BE2C (cell line): Measurements from ENCODE around the gene PDE6A.

Source experiments
- DNase-seq: peaks from one replicate; pipeline ENCODE4 v3.0.0-alpha.2; 2020
- H3K27me3 ChIP-seq: fragments of 250-450 bp; sonication (Bioruptor Pico); 2 replicates; pipeline ENCODE4 v1.5.1; 2020; ENCODE audit warnings: mild to moderate bottlenecking
- H3K36me3 ChIP-seq: fragments of 250-450 bp; sonication (Bioruptor Pico); 2 replicates; pipeline ENCODE4 v1.5.1; 2020; ENCODE audit warnings: mild to moderate bottlenecking
- H3K4me1 ChIP-seq: fragments of 250-450 bp; sonication (Bioruptor Pico); 2 replicates; pipeline ENCODE4 v1.5.1; 2020
- H3K4me3 ChIP-seq: 2 replicates; pipeline ENCODE4 v1.5.1; 2011; ENCODE audit warnings: low read depth, low read length
- H3K9me3 ChIP-seq: fragments of 250-450 bp; sonication (Bioruptor Pico); 2 replicates; pipeline ENCODE4 v1.5.1; 2020
- CTCF ChIP-seq: IDR thresholded peaks from 2 replicates; pipeline ENCODE4 v1.5.1; 2012; ENCODE audit warnings: mild to moderate bottlenecking, low read depth, low read length

PDE6A gene

GRCh38 chr5:149961957-149962409 is 17.4 kb upstream of the PDE6A start:
- Histone ChIP-seq H3K4me1 (peaks cover 5% of the 10 kb centered on the region), H3K9me3 (no peaks in the 10 kb centered on the region), H3K4me3 (no peak overlapping the region), H3K27me3 (no peaks in the 10 kb centered on the region), H3K36me3 (no peaks in the 10 kb centered on the region)
- DNase-seq = peak; percentile 17
- peak; percentile 65 for TF ChIP-seq CTCF

- H3K4me3 ChIP-seq = peak overlapping the region; percentile 71
- no peak for TF ChIP-seq CTCF
- H3K4me1 ChIP-seq = peaks cover 5% of the 10 kb centered on the region
- no peaks in the 10 kb centered on the region for H3K27me3 ChIP-seq
- H3K9me3 ChIP-seq = no peaks in the 10 kb centered on the region
- DNase-seq = no peak
- no peaks in the 10 kb centered on the region for H3K36me3 ChIP-seq
These were observed 16.6 kb upstream of the PDE6A start for GRCh38 chr5:149961186-149961685.

GRCh38 chr5:149960272-149961185 is 15.9 kb upstream of the PDE6A start, which contains the start of gene SLC26A2:
SLC26A2 (plus strand) TSS chr5:149960758; CDS start chr5:149977653, 16,895 bp downstream.
- peak; percentile 97 for DNase-seq
- TF ChIP-seq CTCF = no peak
- Histone ChIP-seq H3K27me3 (no peaks in the 10 kb centered on the region), H3K36me3 (no peaks in the 10 kb centered on the region), H3K4me1 (peaks cover 5% of the 10 kb centered on the region), H3K4me3 (peak within 1 kb of the TSS; percentile 71), H3K9me3 (no peaks in the 10 kb centered on the region)

GRCh38 chr5:149959406-149960236 is 15.0 kb upstream of the PDE6A start:
- Histone ChIP-seq H3K27me3 (no peaks in the 10 kb centered on the region), H3K36me3 (no peaks in the 10 kb centered on the region), H3K4me3 (peak overlapping the region; percentile 71), H3K9me3 (no peaks in the 10 kb centered on the region), H3K4me1 (peaks cover 5% of the 10 kb centered on the region)
- TF ChIP-seq CTCF = peak; percentile 81
- DNase-seq = peak; percentile 16

- Histone ChIP-seq H3K27me3 (no peaks in the 10 kb centered on the region), H3K36me3 (no peaks in the 10 kb centered on the region), H3K4me3 (no peak overlapping the region), H3K4me1 (peaks cover 5% of the 10 kb centered on the region), H3K9me3 (no peaks in the 10 kb centered on the region)
- TF ChIP-seq CTCF = no peak
- DNase-seq = no peak
These were observed 13.3 kb upstream of the PDE6A start for GRCh38 chr5:149957855-149958254.
